Transverse colon (tissue), 4 donors: ENCODE data around the gene NR1H3. TPM values are rescaled to one million over a fixed set of nuclear protein-coding genes. Genes with fewer than 3 reads are reported as not detected.

ENCODE experiments used
- DNase-seq: peaks from one replicate; pipeline ENCODE4 v3.0.0-alpha.2; 2019
- H3K27ac ChIP-seq, 4 donors: fragments of 200-600 bp; sonication (generic); 2 replicates each; pipeline ENCODE4 v1.5.1; 2016 to 2018; ENCODE audit warnings: inconsistent platforms in 4 of 4
- H3K27me3 ChIP-seq: fragments of 200-600 bp; sonication (generic); 2 replicates; pipeline ENCODE4 v1.5.1; 2017; ENCODE audit warnings: inconsistent platforms
- H3K36me3 ChIP-seq, 4 donors: fragments of 200-600 bp; sonication (generic); 2 replicates each; pipeline ENCODE4 v1.5.1; 2017 to 2019; ENCODE audit warnings: inconsistent platforms in 4 of 4
- H3K4me1 ChIP-seq, 4 donors: fragments of 200-600 bp; sonication (generic); 2 replicates each; pipeline ENCODE4 v1.5.1; 2017 to 2020; ENCODE audit warnings: inconsistent platforms in 4 of 4
- H3K4me3 ChIP-seq, 4 donors: fragments of 200-600 bp; sonication (generic); 1 replicate in 1 of 4; 2 replicates in 3 of 4; pipeline versions ENCODE4 v1.5.1 to v1.6.1; 2017 to 2019; ENCODE audit warnings: inconsistent platforms in 4 of 4
- H3K9me3 ChIP-seq, 2 donors: fragments of 200-600 bp; sonication (generic); 2 replicates each; pipeline ENCODE4 v1.5.1; 2017 to 2019; ENCODE audit warnings: inconsistent platforms in 2 of 2
- EP300 ChIP-seq: sonication (generic); formaldehyde crosslinking; IDR thresholded peaks from one replicate; pipeline ENCODE4 v1.6.1; 2017; ENCODE audit warnings: antibody characterized with exemption, low read depth
- POLR2A ChIP-seq: fragments of 450-650 bp; IDR thresholded peaks from one replicate; pipeline ENCODE4 v1.6.1; 2016; ENCODE audit warnings: antibody characterized with exemption, mild to moderate bottlenecking, moderate library complexity
- POLR2AphosphoS5 ChIP-seq, 3 donors: sonication (generic); formaldehyde crosslinking; IDR thresholded peaks; one replicate each; pipeline ENCODE4 v1.6.1; 2016; ENCODE audit warnings: antibody characterized with exemption in 3 of 3
- WGBS, 2 donors: methylation state at CpG; one replicate each; pipeline ENCODE4 v1.1.5; 2018; ENCODE audit warnings: low coverage in 1 of 2; 5-methylcytosine and 5-hydroxymethylcytosine counted together
- in situ Hi-C, 4 donors: fragments of 200-750 bp; cut with MboI; loops; one replicate each; pipeline versions ENCODE4 v1.15.0 to v1.15.1; 2017; ENCODE audit warnings: low sequenced_read_pairs in 3 of 4, low pct_ligation_motif_present in 1 of 4, low pct_unique_long_range_greater_than_20kb in 1 of 4
- intact Hi-C: fragments of 100-400 bp; cut with DNase I; formaldehyde crosslinking; loops from one replicate; pipeline ENCODE4 v1.15.1; 2023; ENCODE audit warnings: low total_unique reads
- total RNA-seq, 4 donors: library from RNA; depleted of rRNA; stranded (reverse); fragments of >200 nt; gene quantifications; one replicate each; pipeline ENCODE4 v1.1.0, GENCODE V29; 2016
- TF ChIP-seq, protein P1 (sequence below), 5 experiments: fragments of 200-600 bp in 3 of 5; fragments of 450-650 bp in 2 of 5; sonication (generic) in 3 of 5; IDR thresholded peaks; 1 replicate in 2 of 5; 2 replicates in 3 of 5; pipeline ENCODE4 v1.5.1; 2016 to 2017; ENCODE audit warnings: antibody characterized with exemption in 5 of 5, inconsistent platforms in 3 of 5, mild to moderate bottlenecking in 2 of 5, moderate library complexity in 1 of 5

NR1H3 gene
- total RNA-seq, 4 donors from 2014 or later, result 28.7 to 124 (median 113) TPM

DNA sequence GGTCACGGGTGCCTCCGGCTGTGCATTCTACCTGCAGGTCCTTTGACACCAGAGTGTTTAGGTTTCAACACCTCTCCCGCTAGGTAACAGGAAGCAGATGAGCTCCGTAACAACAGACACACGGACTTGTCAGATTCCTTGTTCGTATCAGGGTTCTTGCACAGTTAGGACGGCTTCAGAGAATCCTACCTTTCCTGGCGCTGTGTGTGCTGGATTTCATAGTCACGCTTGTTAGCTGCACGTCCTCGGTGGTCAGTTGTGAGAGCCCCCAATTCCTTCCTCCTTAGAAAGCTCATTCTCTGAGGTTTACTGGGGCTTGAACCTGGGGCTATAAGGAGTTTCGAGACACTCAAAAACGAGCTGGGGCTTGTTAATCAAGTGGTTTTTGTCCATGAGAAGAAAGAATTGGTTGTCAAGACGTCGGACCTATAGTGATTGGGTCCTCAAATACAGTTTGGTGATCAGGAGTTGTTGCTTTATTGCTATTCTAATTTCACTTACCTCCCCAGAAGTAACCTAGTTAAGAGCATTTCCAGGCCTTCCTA lies 42.4 kb upstream of the NR1H3 start:
- 2% methylated on average over 15 of the region's 15 CpGs; no CpG with 5 or more reads in 1 of the 2 donors for WGBS, 2 donors
- Histone ChIP-seq H3K4me3 (peak overlapping the region; percentile 52 to 77 (median 64)), H3K4me1 (peaks cover 16 to 27% (median 22%) of the 10 kb centered on the region in 4 donors), H3K27me3 (no peaks in the 10 kb centered on the region), H3K36me3 (peaks cover 0 to 9% (median 0%) of the 10 kb centered on the region in 4 donors), H3K9me3 (no peaks in the 10 kb centered on the region), H3K27ac (peak overlapping the region; percentile 96 to 98 (median 97))
- in situ Hi-C loops (no loop called here), intact Hi-C loops (no loop called here)
- no peak for DNase-seq
- TF ChIP-seq POLR2A (no peak), POLR2AphosphoS5 (IDR thresholded peaks at IDR 0.05) (no peak), EP300 (no peak)

DNA sequence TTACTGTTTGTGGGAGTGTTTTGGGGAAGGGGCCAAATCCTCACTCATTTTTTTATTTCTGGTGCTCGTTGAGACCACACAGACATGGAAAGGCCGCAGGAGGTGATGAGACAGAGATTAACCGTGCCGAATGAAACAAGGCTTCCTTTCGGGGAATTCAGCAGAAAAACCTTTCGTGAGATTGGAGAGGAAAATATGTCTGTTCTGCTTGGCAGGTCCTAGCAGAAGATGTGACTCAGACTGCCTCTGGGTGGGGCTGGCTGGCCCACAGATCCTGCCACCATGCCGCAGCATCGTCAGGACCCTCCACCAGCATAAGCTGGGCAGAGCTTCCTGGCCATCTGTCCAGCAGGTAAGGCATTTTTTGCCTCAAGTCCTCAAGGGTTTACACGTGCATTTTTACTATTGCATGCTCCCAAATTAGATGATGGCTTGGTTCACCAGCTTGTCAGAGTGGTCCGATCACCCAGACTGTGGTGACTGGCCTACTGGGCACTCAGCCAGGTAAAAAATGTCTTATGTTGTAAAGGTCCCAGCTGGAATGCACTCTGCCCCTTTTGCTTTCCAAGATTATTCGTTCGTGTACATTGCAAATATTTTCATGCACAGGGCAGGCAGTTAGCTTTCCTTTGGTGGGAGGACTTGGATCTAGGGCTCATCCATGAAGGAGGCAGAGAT lies 41.5 kb upstream of the NR1H3 start:
- Histone ChIP-seq H3K9me3 (no peaks in the 10 kb centered on the region), H3K27me3 (no peaks in the 10 kb centered on the region), H3K27ac (peak overlapping the region; percentile 96 to 98 (median 97)), H3K36me3 (peaks cover 0 to 12% (median 0%) of the 10 kb centered on the region in 4 donors), H3K4me3 (peak overlapping the region; percentile 52 to 77 (median 64)), H3K4me1 (peaks cover 16 to 31% (median 22%) of the 10 kb centered on the region in 4 donors)
- TF ChIP-seq, protein P1, sequence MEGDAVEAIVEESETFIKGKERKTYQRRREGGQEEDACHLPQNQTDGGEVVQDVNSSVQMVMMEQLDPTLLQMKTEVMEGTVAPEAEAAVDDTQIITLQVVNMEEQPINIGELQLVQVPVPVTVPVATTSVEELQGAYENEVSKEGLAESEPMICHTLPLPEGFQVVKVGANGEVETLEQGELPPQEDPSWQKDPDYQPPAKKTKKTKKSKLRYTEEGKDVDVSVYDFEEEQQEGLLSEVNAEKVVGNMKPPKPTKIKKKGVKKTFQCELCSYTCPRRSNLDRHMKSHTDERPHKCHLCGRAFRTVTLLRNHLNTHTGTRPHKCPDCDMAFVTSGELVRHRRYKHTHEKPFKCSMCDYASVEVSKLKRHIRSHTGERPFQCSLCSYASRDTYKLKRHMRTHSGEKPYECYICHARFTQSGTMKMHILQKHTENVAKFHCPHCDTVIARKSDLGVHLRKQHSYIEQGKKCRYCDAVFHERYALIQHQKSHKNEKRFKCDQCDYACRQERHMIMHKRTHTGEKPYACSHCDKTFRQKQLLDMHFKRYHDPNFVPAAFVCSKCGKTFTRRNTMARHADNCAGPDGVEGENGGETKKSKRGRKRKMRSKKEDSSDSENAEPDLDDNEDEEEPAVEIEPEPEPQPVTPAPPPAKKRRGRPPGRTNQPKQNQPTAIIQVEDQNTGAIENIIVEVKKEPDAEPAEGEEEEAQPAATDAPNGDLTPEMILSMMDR (IDR thresholded peaks at IDR 0.05), result no peak
- TF ChIP-seq POLR2AphosphoS5 (IDR thresholded peaks at IDR 0.05) (peak in 2 of 3 donors; percentile 3 to 51), POLR2A (no peak), EP300 (no peak)
- DNase-seq, result peak; percentile 68
- intact Hi-C loops (no loop called here), in situ Hi-C loops (no loop called here)
- WGBS, 2 donors, result 4% methylated on average over 12 of the region's 12 CpGs; no CpG with 5 or more reads in 1 of the 2 donors

DNA sequence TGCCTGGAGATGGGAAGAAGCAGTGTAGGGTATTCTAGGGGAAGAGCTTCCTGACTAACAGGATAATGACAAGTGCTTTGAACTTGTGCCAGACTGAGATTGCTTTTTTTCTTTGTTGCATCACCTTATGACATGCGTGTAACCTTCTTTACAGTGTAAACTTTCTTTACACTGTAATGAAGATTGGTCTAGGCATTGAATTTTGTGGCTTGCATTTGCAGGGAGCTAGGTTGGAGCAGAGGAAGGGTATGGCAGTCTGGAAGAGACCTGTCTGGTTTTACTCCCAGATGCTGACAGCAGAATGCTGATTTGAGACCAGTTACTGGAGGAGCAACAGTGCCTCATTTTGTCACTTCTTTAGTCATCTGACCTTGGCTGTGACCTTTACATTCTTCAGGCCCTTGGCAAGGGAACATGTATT lies 37.4 kb upstream of the NR1H3 start:
- TF ChIP-seq POLR2A, result no peak
- TF ChIP-seq, protein P1 (IDR thresholded peaks at IDR 0.05), result no peak
- intact Hi-C loops, result no loop called here
- H3K9me3 ChIP-seq, result no peaks in the 10 kb centered on the region
- no peak for DNase-seq
- H3K4me3 ChIP-seq, result no peak overlapping the region
- no peaks in the 10 kb centered on the region for H3K27me3 ChIP-seq
- peak overlapping the region in 1 of 4 donors; percentile 15 for H3K27ac ChIP-seq
- in situ Hi-C loops, result no loop called here
- peaks cover 0 to 33% (median 9%) of the 10 kb centered on the region in 4 donors for H3K36me3 ChIP-seq
- peaks cover 16 to 25% (median 21%) of the 10 kb centered on the region in 4 donors for H3K4me1 ChIP-seq
- WGBS, 2 donors, result 25 to 27% methylated on average over 1 of the region's 1 CpG

DNA sequence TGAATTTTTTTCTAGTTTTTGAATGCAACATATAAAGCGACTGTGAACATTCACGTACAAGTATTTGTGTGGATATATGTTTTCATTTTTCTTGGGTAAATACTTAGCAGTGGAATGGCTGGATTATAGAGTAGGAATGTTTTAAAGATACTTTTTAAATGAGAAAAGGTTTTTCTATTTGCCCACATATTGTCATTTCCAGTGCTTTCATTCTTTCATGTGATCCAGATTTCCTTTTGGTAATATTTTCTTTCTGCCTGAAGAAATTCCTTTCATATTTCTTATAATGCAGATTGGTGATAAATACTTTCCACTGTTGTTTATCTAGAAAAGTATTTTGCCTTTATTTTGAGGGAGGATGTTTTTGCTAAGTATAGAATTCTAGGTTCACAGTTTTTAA lies 35.1 kb upstream of the NR1H3 start:
- 90 to 95% methylated on average over 2 of the region's 2 CpGs for WGBS, 2 donors
- no peak overlapping the region for H3K27ac ChIP-seq
- H3K4me3 ChIP-seq, result no peak overlapping the region
- TF ChIP-seq, protein P1 (IDR thresholded peaks at IDR 0.05), result no peak
- TF ChIP-seq POLR2A (no peak), POLR2AphosphoS5 (IDR thresholded peaks at IDR 0.05) (no peak), EP300 (no peak)
- peaks cover 0 to 3% (median under 1%) of the 10 kb centered on the region in 4 donors for H3K4me1 ChIP-seq
- no peaks in the 10 kb centered on the region for H3K27me3 ChIP-seq
- DNase-seq, result no peak
- in situ Hi-C loops (no loop called here), intact Hi-C loops (no loop called here)
- peaks cover 0 to 33% (median 9%) of the 10 kb centered on the region in 4 donors for H3K36me3 ChIP-seq
- H3K9me3 ChIP-seq, result no peaks in the 10 kb centered on the region
